ENCODE measurements around the gene JMJD1C. TPM values are rescaled to one million over a fixed set of nuclear protein-coding genes. Genes with fewer than 3 reads are reported as not detected.
"Not testable (repeated sequence)": the region's sequence is repeated elsewhere in the genome, so short reads cannot be mapped to it uniquely, and the experiment has no call there.

Gene JMJD1C
- 100 to 1,000 TPM in 3 of 12 donors, 10 to 100 TPM in 8, not detected in 1; 64.8 to 114 (median 87.8) TPM for polyA plus RNA-seq (ENCODE audit: insufficient read length in 12 of 12)
- long read RNA-seq, donor 1, partial matches to known transcripts = 18 of 24 reads
- long read RNA-seq, donor 1, other reads (novel, unspliced or antisense) = 0 of 24 reads
- long read RNA-seq, donor 2, partial matches to known transcripts = 21 of 28 reads
- long read RNA-seq, donor 2, other reads (novel, unspliced or antisense) = 5 of 28 reads
- long read RNA-seq, donor 3, partial matches to known transcripts = 22 of 28 reads
- long read RNA-seq, donor 3, other reads (novel, unspliced or antisense) = 0 of 28 reads
- long read RNA-seq, donor 4, partial matches to known transcripts = 23 of 23 reads
- long read RNA-seq, donor 4, other reads (novel, unspliced or antisense) = 0 of 23 reads
- long read RNA-seq, donor 5 = 0 reads
- long read RNA-seq, donor 6, partial matches to known transcripts = 20 of 25 reads
- long read RNA-seq, donor 6, other reads (novel, unspliced or antisense) = 0 of 25 reads
- long read RNA-seq, donor 7, partial matches to known transcripts = 19 of 22 reads
- long read RNA-seq, donor 7, other reads (novel, unspliced or antisense) = 0 of 22 reads
- long read RNA-seq, donor 8, partial matches to known transcripts = 51 of 63 reads
- long read RNA-seq, donor 8, other reads (novel, unspliced or antisense) = 9 of 63 reads
- long read RNA-seq, donor 9, partial matches to known transcripts = 6 of 10 reads
- long read RNA-seq, donor 9, other reads (novel, unspliced or antisense) = 0 of 10 reads
- long read RNA-seq, donor 10, partial matches to known transcripts = 22 of 25 reads
- long read RNA-seq, donor 10, other reads (novel, unspliced or antisense) = 0 of 25 reads
- long read RNA-seq, donor 11, partial matches to known transcripts = 28 of 31 reads
- long read RNA-seq, donor 11, other reads (novel, unspliced or antisense) = 0 of 31 reads

DNA sequence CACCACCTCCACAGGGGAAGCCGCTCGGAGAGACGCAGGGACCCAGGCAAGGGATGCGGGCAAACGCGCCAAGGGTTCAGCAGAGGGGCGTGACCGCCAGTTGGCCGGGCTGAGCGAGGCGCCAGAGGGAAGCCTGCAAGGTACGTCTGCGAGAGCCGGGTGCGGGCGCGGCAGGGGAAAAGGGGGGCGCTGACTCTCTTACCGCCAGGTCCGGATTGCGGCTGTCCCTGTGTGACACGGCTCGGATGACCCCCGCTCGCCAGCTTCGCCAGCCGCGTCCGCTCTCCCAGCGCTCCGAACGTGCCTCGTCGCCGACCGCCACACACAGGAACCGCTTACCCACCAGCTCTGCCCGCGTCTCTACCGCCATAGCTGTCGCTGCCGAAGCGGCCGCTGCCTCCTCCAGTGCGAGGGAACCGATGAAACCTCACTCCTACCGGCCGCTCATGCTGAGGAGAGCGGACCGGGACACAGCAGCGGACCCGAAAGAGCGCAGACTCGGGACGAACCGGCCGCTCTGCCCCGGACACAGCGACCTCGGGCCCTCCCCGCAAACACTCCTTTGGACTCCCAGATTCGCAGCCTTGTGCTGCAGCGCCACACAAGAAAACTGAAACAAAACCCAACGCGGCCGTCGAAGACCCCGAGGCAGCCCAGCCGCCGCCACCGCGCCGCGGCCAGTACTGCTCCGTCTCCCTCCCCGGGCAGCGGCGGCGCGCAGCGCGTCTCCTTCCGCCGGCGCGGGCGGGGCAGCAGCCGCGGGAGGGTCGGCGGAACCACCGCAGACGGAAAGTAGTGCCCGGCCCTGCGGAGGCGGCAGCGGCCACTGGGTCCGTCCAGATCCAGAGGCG is at the start of gene JMJD1C:
Gene JMJD1C (minus strand): TSS at position 685 of the 851 bp plus-strand sequence. CDS start 315 bp downstream, at position 370.
- DNase-seq = peak; percentile 74

- no peak for DNase-seq
Observed at GRCh38 chr10:63515002-63515763, 49.4 kb upstream of the JMJD1C start.

GRCh38 chr10:63506554-63506953 is 40.8 kb upstream of the JMJD1C start:
- DNase-seq = no peak

DNA sequence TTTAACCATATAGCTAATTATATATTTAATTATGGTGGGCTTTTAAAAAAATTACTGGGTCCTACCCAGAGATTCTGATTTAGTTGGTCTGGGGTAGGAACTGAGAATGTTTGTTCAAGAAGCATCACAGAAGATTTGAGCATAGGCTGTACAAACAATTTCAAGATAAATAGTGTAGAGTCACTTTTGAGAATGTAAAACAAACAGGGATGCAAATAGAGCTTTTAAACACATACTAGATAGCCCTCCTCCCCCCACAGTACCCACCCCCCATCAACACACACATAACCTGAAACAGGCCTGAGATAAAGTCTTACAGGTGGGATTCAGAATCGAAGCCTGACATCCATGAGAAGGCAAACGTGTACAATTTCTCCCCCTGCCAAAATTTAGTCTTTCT is 39.8 kb upstream of the JMJD1C start:
- DNase-seq = no peak

GRCh38 chr10:63504145-63504881 is 38.5 kb upstream of the JMJD1C start:
- DNase-seq = no peak

- DNase-seq = no peak
Observed at GRCh38 chr10:63503395-63503794, 37.6 kb upstream of the JMJD1C start.

DNA sequence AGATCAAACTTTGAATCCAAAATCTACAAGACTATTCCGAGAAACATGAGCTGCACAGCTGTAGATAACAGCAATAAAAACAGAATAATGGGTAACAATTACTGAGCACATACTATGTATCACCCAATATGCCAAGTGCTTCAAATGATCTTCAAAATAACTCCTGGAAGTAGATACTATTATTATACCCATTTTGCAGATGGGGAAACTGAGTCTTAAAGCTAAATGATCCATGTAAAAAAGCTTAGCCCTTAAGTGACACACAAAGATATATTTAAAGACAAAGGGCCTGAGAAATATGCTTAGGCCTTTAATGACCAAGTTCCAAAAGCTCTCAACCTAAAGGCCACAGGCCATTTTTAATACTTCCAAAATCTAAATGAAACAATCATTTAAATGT is 37.1 kb upstream of the JMJD1C start:
- DNase-seq = no peak

DNA sequence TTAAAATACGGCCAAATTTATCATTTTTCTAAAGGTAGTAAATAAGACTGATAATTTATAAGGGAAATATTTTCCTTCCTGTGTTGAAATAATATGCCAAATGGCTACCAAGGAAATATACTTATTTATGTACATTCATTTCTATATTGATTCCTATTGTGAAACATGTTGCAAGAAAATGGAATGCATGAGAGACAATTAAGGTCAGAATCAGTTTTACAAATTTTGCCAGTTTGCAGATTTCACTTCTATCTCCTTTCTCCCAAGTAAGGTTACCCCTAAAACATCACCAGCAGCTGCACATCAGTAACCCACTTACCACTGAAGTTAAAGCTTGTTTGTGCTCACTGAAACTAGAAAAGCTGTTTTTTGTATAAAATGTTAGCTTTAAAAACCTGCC is 36.2 kb upstream of the JMJD1C start:
- DNase-seq = no peak

- not testable (repeated sequence) for DNase-seq
Observed at GRCh38 chr10:63500551-63500950, 34.8 kb upstream of the JMJD1C start.

DNA sequence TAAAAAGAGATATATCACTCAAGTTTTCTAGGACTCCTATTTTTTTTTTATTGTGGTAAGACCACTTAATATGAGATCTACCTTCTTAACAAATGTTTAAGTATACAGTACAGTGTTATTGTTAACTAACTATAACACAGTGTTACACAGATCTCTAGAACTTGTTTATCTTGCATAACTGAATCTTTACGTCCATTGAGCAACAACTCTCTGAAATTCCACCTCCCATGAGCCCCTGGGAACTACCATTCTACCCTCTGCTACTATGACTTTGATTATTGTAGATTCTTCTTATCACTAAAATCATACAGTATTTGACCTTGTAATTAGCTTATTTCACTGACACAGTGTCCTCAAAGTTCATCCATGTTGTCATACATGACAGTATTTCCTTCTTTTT is 32.9 kb upstream of the JMJD1C start:
- DNase-seq = no peak

GRCh38 chr10:63497321-63497720 is 31.5 kb upstream of the JMJD1C start:
- no peak for DNase-seq

DNA sequence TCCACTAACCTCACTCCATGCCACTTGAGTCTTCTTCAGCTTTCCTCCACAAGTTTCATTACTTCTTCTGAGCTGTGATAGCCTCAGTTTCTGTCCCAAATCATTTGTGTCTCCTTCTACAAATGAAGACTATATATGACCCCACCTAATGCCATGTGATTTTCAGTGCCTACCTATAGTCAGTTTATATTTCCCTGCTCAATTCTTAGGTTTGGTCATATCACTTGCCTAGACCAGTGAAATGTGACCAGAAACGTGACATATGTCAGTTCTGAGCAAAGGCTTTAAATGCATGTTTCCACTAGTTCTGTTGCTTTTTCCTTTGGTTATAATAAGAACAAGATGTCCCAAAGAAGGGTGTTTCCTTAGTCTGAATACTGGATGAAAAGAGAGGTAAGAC is 30.8 kb upstream of the JMJD1C start:
- DNase-seq = no peak

DNA sequence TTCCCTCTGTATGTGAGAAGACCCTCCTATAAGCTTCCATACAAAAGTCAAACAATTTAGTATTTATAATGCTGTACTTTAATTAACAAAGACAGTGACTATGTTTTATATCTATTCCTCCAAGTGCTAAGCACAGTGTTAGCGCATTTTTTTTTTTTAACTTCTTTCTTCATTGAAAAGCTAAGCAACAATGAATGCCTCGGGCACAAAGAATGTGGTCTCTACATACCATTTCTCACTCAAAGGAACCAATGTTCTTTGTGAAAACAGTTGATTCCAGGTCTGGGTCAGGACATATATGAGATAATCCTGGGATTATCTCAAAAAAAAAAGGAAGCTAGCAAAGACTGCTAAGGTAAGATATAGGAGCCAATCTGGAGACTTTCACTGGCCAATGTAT is 29.2 kb upstream of the JMJD1C start:
- no peak for DNase-seq

DNA sequence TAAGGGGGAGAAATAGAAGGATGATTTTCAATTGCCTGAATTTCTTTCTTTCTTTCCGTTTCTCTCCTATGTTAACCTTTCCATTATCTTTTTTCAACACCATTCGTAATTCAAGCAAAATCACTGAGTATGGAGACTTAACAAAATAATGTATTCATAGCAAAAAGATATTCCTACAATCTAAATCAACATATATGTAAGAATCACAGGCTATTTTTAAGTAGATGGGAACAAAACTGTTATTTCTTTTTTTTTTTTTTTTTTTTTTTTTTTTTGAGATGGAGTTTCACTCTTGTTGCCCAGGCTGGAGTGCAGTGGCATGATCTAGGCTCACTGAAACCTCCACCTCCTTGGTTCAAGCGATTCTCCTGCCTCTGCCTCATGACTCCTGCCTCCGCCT is 27.2 kb upstream of the JMJD1C start:
- DNase-seq = no peak

GRCh38 chr10:63492317-63492690 is 26.5 kb upstream of the JMJD1C start:
- not testable (repeated sequence) for DNase-seq

GRCh38 chr10:63491588-63492316 is 26.0 kb upstream of the JMJD1C start:
- DNase-seq = peak; percentile 75

DNA sequence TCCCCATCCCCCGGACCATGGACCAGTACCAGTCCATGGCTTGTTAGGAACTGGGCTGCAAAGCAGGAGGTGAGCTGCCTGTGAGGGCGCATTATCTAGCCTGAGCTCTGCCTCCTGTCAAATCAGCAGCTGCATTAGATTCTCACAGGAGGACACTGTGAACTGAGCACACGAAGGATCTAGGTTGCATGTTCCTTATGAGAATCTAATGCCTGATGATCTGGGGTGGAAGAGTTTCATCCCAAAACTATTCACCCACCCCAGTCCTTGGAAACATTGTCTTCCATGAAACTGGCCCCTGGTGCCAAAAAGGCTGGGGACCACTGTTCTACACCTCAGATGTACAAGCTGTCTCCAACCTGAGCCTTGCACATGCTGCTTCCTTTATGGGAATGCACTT is 24.1 kb upstream of the JMJD1C start:
- no peak for DNase-seq

DNA sequence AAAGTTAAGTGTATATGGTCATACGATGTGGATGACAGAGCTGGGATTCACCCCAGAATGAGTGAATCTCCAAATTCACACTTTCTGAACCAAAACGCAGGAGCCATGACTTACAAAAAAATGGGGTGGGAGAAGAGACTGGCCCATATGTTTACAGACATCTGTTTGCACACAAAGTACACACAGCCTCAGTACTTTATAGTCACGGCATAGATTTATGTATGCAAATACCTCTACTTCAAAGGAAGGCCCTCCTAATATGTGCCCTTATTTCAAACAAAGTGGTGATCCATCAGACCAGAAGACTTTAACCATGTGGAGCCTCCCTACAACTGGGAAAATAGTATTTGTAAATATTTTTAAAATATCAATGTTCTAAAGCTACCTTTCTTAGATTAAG is 22.2 kb upstream of the JMJD1C start:
- no peak for DNase-seq

- DNase-seq = no peak
Observed at GRCh38 chr10:63483983-63484382, 18.2 kb upstream of the JMJD1C start.
